VCaP (cell line): Measurements from ENCODE around the gene AIP.

Experiments used
- H3K27ac ChIP-seq: fragments of 450-650 bp; 2 replicates; pipeline ENCODE4 v1.5.1; 2017
- TF ChIP-seq, protein P1 (sequence below): fragments of 450-650 bp; conservative IDR thresholded peaks from 2 replicates; pipeline ENCODE4 v1.5.1; 2017; ENCODE audit warnings: mild to moderate bottlenecking, moderate library complexity

Gene AIP

DNA sequence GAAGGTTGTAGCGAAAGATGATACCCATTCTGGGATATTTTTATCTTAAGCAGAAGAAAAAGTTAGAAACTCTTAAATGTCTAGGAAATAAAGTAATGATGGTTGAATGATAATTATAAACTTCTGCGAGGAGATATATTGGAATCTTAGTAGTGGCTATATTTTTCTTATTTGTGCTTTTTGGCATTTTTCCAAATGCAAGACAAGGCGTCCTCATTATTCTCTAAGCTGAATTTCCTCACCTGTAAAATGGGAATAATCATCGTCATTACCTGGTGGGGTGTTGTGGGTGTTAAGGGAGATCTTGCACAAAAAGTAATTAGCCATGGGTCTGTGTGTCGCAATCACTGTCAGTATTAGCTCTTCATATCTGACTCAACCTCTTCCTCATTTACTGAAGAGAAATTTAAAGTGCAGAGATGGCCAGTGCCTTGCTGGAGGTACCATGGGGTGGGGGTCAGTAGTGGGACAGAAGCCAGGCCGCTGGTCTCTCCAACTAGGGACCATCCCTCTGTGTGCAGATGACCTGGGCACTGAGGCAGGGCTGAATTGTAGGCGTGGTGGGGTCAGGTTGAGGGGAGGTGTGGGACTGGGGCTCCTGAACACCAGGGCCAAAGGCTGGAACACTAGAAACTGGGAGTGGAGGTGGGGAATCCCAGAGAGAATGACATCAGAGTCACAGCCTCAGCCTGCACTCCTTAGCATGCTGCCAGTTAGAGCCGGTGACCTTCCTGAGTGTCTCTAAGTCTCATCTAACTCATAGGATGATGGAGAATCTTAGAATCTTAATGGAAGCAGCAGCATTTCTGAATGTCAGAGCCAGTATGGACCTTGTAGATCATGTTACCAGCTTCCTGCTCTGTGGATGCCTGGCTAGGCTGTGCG, 18.2 kb downstream of the AIP start:
- no peak overlapping the region for H3K27ac ChIP-seq
- TF ChIP-seq, protein P1, sequence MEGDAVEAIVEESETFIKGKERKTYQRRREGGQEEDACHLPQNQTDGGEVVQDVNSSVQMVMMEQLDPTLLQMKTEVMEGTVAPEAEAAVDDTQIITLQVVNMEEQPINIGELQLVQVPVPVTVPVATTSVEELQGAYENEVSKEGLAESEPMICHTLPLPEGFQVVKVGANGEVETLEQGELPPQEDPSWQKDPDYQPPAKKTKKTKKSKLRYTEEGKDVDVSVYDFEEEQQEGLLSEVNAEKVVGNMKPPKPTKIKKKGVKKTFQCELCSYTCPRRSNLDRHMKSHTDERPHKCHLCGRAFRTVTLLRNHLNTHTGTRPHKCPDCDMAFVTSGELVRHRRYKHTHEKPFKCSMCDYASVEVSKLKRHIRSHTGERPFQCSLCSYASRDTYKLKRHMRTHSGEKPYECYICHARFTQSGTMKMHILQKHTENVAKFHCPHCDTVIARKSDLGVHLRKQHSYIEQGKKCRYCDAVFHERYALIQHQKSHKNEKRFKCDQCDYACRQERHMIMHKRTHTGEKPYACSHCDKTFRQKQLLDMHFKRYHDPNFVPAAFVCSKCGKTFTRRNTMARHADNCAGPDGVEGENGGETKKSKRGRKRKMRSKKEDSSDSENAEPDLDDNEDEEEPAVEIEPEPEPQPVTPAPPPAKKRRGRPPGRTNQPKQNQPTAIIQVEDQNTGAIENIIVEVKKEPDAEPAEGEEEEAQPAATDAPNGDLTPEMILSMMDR = no peak

- TF ChIP-seq, protein P1 = no peak
- H3K27ac ChIP-seq = no peak overlapping the region
Measured at GRCh38 chr11:67501854-67502253, 19.0 kb downstream of the AIP start.

- H3K27ac ChIP-seq = no peak overlapping the region
- TF ChIP-seq, protein P1 = no peak
Measured at GRCh38 chr11:67502328-67502979, 19.6 kb downstream of the AIP start.

GRCh38 chr11:67503119-67504004, 20.5 kb downstream of the AIP start:
- H3K27ac ChIP-seq = peak overlapping the region; percentile 93; the same call in 1 of the 2 replicates
- TF ChIP-seq, protein P1 = no peak

DNA sequence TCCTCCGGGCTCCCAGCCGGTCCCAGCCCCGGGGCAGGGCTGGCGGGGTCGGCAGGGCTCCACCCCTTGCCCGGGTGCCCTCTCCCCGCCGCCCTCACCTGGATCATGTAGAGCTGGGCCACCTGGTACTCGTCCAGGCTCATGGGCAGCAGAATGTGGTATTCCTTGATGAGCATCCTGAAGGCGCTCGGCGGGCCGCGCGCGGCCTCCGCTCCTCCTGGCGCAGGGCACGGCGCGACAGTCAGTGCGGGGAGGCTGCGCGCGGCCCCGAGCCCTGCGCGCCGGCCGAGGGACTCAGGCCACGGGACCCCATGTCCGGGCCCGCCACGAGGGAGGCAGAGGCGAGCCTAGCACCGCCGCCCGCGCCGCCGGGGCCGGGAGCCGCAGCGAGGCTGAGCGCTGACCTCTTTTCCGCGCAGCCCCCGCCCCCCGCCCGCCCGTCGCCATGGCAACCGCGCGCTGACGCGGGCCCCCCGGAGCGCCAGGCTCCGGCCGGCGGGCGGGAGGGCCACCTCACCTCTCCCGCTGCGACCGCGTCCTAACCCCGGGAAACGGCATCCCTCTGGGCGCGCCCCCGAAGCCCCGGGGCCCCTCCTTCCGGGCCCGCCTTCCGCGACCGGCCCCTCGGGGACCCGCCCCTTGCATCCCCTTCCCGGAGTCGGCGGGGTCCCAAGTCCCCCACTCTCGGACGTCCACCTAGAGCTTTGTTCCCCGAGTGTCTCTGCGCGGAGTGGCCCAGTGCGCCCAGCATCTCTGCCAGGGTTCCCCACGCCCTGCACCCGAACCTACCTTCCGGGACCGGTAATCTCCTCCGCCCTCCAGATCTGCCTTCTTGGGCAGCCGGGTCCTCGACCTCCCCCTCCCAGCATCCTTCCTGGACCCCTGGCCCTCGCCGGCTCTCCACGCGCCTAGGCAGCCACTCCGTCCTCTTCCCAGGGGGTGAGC, 21.5 kb downstream of the AIP start:
- TF ChIP-seq, protein P1 = no peak
- peak overlapping the region; percentile 93 for H3K27ac ChIP-seq

GRCh38 chr11:67504950-67505581, 22.2 kb downstream of the AIP start, which contains the start of gene PITPNM1:
Gene PITPNM1, minus strand, starts transcription at chr11:67505363. Its CDS starts 1,183 bp downstream, at chr11:67504180.
- TF ChIP-seq, protein P1 = no peak

More at GRCh38 chr11:67504950-67505581, 22.2 kb downstream of the AIP start, which contains the start of gene PITPNM1:
- H3K27ac ChIP-seq = peak within 1 kb of the TSS; percentile 93
